Measurements from ENCODE around the gene EDIL3.
"Not testable (repeated sequence)": the region's sequence is repeated elsewhere in the genome, so short reads cannot be mapped to it uniquely, and the experiment has no call there.

The EDIL3 gene

DNA sequence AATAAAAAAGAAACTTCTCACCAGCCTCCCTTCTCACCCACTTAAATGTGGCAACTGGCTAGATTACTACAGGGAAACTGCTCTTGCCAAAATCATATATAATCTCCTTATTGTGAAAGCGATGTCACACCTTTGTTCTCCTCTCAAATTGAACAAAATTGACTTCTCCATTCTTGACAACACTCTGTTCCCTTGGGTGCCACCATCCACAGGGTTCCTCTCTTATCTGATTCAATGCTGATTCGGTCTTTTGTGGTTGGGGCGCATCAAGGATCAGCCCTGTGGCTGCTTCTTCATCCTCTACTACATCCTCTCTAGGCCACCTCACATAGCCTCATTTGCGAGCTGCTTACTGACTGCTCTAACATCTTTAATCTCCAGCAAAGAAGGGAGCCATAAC lies 86.1 kb downstream of the EDIL3 start:
- DNase-seq = no peak

DNA sequence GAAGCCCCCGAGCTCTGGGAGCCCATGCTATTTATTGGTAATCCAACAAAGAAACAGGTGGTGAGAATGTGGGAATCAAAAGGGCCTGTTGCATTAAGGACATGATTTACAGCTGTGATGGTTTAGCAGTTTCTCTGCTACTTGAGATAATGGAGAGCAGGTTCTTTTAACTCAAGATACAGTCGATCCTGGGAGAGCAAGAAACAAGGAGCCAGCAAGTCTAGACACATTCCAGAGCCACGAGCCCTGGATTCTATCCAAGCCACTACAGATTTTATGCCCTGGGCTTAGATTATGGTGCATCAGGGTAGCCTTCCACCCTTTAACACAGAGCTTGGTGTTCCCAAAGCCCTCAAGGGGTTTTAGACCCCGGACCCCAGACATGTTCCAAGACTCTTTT lies 87.0 kb downstream of the EDIL3 start:
- DNase-seq = not testable (repeated sequence)

DNA sequence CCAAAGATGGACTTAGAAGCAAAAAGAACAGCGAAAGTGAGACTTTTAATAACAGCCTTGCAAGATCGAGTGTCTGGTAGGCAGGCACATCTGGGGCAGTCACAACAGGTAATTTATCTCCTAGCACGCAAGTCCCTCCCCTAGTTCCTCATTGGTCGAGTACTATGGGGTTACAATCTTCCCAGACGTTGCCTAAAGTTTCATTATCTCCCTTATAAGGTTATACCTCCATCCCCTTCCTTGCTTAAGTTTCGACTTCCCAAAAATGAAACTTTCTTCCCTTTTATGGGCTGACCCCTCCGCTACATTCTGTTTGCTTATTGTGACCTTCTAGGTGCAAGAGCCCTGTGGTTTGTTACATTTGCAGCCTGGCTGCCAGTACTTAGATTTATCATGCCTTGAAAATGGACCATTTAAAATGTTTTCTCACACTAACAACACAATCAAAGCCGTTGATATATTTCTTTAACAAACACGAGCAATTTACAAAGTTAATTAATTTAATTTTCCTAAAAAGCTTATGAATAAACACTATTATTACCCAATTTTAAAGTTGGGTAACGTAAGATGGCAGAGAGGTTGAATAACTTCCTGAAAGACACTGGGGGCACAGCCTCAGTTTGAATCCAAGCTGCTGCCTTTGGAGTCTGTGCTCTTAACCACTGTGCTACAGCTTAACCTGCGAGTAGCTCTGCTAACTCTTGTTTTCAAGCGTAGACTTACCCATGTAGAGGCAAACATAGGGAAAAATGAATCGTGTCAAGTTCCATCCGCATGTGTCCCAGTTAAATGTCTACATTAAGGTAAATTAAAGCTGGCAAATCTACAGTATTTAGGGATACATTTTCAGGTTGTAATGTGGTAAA lies 91.7 kb downstream of the EDIL3 start:
- no peak for DNase-seq

DNA sequence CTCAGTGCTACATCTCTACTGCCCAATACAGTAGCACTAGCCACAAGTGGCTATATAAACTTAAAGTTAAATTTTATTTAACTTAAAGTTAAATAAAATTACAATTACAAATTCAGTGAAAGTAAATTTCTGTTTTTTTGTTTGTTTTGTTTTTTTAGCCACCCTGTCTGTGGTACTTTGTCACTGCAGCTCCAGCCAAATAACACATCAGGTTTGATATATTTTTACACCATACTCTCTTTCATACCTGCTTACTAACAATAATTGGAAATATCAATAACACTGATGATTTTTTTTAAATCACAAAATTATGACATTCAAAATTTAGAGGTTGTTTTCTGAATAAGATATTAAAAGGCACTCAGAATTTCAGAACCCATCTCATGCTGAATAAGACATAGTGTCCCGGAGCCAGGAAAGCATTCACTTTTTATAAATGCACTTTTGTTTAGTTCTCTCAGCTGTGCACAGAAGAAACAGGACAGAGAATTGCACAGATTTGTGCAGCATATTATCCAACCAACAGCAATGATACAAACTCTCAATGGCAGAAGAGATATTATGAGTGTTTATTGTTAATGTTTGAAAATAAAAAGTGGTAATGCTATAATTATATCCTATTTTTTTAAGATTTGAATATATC lies 92.6 kb downstream of the EDIL3 start:
- DNase-seq = no peak

DNA sequence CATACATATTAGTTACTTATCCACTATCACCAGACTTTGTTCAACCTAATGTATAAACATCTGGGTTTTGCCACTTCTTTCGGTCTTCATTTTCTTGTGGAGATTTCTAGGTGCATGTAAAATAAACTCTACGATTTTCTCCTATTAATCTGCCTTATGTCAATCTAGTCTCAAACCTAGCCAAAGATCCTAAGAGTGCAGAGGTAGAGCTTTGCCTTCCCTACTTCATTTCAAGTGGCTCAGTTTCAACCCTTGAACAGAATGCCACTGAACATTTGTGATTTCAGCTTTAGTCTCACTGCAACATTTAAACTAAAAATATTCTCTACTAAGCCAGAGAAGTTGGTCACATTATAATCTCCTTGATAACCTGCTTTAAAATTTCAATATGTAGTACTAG lies 94.0 kb downstream of the EDIL3 start:
- DNase-seq = no peak

DNA sequence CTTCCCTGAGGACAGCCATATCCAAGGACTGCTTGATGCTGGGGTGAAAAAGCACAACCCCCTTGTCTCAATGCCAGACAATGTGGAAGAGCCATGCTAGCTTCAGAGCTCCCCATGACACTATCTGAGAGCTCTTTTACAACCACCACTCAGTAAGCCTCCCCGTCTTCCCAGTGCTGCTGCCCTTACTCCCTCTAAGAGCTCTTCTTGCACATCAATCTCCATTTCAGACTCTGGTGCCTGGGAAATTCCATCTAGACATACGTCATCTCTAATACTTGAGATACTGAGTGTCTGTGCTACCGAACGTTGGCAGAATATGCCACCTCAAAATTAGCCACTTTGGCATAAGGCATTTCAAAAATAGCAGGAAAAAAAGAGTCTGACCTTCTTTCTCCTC lies 94.5 kb downstream of the EDIL3 start:
- no peak for DNase-seq

DNA sequence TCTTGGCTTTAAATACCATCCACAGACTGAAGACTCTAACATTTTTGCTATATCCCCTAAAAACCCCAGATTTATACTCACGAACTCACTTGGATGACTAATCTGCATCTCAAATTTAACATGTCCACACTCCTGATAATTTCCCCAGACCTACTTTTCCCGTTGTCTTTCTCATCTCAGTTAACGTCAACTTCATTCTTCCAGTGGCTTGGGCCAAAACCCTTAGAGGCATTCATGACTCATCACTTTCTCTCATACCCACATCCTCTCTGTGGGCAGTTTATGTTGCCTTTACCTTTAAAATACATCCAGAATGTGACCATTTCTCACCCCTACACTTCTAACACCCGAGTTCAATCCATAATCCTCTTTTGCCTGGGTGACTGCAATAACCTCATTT lies 96.7 kb downstream of the EDIL3 start:
- no peak for DNase-seq

DNA sequence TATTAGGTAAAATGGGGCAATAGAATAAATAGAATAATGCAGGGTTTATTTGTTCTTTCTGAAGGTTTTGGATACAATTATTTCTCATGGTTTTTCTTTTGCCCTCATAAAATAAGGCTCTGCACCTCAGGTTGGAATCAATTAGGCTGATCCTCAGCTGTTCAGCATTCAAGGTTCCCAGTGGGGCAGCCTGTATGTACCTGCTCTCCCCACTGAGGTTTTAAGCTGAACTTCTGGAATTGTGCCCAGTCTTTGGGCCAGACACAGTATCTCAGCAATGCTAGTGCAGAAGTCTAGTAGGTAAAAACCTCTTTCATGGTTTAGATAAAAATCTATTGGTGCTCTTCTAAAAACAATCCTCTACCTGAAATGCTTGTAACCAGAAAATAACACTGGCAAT lies 98.0 kb downstream of the EDIL3 start:
- DNase-seq = peak; percentile 5

DNA sequence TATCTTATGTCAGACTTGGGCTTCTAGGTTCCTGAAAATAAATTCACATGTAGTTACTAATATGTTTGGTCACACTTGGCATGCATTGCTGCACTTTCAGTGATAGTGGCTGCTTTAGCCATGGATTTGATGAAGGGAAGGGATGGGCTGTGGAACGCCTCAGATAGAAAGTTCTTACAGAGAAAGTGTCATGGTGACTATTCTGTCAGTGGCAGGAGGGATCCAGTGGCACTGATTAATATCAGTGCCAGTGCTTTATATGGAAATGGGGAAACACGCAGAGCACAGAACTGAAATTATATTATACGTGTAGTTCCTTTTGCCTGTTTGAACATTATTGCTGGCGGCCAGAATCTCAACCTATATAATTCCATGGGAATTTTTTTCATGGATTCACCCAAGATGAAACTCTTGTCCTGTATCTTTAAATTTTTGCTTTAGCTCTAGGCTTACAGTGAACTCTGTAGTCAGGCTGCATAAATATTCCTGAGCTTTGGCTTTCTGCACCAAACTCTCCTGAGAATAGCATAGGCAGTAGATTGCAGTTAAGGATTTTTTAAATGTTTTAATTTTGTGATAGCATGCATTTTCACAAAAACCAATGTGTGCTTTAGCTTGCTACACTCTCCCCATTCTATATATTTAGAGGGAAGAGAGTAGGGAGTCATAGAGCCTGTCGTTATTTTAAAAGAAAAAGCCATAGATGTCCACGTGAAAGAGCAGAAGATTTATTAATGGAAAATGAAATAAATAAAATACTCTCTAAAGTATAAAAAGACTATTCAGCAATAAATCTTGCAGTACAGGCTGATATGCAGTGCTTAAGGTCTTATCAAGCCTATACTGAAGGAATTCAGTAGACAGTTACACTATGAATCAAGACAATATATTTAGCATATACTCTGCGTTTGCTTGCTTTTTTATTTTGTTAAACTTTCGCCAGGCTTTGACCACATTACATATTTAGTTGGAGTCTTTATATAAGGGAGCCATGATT lies 98.7 kb downstream of the EDIL3 start:
- no peak for DNase-seq

DNA sequence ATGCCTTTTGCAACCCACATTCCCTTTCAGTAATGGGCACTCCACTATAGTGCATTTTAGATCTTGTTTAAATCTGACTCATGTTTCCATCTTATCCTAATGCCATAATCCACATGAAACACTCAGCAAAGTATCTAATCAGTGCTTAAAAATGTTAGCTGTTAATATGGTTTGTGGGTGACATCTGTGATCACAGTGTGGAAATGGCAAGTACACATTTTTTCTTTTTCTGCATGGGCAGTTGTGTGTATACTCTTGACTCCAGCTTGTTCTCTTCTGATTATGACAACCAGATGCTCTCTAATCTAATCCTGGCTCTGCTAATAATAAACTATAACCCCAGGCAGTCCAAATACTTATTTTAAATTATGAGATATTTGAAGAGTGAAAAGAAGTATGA lies 103.3 kb downstream of the EDIL3 start:
- no peak for DNase-seq

DNA sequence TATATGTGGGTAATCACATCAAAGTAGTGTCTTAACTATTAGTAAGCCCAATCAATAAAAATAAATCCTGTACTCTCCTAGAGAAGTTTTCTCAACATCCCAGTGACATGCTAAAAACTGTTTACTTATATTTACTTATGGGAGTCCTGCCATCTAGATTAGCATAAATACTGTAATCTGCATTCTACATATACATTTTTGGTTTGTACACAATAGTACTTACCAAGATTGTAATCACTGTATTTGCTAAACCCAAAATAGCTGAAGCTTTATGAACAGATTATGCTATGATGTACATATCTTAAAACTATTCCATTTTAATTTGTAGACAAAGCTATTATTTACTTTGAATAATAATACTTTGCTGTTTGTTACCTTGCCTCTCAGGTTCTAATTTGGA lies 105.4 kb downstream of the EDIL3 start:
- no peak for DNase-seq

DNA sequence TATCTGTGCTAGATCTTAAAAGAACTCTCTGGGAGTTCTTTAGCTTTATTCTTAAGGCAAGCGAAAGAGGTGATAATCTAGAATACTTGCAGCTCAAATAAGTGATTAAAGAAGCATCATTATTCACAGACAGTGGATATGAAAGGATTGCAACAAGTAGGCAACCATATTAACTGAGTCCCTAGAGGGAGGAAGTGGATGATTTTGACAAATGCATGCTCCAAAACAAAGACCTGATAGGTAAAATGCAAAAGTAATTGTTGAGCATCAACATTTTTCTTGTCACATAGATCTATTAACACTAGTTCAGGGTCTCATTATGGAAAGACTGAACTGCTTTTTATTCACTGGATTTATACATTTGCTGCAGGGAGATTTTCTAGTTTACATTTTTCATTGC lies 109.1 kb downstream of the EDIL3 start:
- DNase-seq = no peak

DNA sequence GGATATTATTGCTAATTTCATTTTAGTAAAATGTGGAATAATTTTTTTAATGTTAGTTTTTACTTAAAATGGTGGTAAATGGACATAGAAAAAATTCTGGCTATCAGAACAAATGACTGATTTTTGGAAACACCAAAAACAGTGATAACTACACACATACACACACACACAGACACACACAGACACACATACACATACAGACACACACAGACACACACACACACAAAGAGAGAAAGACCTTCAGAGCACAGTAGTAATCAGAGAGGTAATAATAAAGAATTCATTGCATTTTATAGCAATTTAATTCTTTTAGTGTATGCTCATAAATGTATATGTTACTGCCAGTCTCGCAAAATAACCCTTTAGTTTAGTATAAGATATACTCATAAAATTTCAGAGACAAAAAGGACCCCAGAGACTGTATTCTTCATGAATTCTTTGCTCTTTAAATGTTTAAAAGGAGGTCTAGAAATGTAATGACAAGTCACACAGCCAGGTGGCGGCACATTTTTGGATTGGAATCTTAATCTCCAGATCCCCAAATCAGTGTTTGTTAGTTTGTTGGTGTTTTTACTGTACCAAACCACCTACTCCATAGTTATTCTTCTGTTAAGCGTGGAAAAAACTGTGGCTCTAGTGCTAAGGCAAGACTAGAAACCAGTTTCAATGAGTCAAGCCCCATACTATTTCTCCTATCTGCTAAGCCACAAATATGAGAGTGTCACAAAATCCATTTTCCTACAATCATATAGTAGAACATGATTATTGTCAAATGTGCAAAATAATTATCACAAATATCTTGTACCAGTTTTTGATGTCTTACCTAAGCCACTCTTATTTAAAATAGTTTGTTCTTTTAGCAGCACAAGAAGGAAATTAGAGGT lies 109.9 kb downstream of the EDIL3 start:
- DNase-seq = peak; percentile 16

DNA sequence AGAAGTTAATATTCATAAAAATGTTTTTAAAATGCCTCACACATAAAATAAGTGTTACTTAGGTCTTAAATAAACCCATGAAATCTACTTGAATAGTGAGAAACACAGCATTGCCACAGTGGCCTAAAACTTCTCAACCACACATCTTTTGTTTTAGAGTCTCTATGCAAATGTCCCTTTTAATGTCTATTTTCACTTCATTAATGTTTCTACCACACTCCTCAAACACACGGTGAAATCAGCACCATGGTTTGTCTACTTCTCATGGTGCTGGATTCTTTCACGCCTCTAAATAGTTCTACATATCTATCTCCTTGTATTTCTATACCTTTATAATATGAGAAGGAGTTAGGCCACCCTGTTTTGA lies 111.2 kb downstream of the EDIL3 start:
- DNase-seq = no peak

DNA sequence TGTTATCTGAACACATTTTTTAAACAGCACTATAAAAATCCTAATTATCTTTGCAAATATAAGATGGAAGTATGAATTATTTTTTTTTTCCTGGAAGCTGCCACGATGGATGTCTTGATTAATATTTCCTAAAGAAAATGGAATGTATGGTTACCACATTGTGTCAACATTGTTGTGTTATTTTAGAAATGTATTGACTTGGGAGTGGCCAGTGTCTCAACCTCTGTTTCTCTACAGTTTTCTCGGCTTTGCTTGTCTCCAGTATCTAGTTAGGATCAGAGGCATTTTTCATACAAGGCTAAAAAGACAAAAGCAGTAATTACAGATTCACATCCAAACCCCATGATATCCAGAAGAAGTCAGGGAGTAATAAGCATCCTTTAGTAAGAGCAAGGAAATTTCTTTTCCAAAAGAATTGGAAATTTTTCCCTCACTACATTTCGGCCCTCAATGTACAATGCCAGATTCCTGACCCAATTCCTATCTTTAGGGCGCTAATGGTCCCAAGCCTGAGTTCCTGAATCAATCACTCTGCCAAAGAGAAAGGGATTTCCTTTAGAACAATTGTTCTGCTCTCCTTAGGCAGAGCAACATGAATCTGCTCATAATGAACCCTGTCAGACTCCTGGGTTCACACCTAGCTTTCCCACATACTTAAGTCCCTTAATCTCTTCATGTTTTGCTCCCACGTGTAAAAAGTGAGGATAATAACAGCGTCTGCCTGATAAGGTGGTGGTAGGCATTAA lies 111.7 kb downstream of the EDIL3 start:
- no peak for DNase-seq

DNA sequence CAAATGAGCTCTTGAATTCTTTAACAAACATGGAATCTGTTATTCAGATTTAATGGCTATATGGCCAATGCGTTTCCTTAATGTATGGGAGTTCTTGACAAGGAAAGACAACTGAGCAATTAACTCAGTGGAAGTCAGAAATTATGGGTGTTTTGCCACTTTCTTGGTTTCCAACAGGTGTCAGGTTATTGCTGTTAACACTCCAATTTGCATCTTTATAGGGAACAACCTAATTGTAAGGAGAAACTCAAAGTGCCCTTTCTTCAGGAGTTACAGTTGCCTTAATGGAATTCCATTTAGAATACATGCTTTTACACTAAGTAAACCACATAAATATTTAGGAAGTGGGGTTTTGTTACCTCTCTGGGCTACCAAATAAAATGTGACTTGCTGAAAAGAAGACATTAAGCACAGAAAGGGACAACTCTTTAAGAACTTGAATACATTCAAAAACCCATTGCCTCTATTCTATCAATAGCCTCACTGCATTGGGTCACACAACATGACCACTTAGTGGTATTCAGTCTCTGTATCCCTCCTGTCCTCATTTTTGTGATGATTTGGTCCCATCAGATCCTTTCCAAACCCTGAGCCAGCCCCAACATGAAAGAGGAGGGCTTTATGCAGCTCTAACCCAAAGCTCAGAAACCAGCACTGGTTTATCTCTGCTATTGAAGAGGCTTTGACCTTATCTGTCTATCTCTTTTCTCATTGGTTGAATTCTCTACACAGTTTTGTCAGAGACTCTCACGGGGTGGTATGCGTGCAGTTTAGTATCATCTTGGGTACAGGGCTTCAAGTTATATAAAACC lies 118.7 kb downstream of the EDIL3 start:
- DNase-seq = no peak

DNA sequence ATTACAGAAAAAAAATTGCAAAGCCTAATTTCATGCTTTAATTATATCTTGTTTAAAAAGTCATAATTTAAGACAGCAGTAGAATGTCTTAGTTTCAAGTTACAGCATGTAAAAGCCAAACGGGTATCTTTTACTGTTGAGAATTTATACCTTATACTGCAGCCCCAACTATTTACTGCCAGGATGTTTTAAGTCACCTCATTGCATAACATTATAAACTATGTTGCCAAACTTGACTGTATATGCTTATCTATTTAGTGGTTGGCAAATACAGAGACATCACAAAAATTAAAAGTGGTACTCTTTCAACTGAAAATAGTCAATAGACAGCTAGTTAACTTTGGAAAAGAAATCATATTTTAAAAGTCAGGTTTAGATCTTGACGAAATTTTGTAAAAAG lies 119.5 kb downstream of the EDIL3 start:
- DNase-seq = no peak

DNA sequence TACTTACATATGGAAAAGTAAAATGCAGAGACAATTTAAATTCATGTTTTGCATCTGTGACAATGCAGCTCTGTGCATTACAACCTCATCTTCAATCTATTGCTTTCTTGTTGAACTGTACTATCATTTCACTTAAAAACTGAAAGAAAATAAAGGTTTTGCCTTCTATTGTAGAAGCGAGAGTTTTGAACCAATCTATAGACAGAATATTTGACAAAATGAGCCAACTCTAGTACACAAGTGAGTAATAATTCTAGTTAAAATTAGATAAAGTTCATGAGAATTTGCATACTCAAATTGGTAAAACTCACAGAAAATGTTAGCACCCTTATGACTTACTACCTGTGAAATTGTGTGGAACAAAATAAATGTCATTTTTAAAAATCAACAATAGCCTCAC lies 123.7 kb downstream of the EDIL3 start:
- DNase-seq = no peak

DNA sequence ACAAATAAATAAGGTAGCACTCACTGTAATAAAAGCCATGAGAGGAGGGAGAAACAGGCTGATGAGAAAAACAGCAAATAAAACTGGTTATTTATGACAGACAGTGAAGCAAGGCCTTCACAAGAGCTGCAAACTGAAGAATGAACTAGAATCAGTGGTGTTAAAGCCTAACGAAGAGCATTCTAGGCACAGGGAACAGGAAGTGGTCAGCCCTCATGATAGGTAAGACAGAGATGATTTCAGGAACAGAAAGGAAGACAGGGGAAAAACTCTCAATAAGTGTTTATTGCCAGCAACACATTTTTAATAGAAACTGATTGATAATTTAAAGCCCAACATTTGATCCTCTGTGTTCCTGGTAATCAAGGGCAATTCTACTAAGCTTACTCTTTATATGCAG lies 124.5 kb downstream of the EDIL3 start:
- no peak for DNase-seq

DNA sequence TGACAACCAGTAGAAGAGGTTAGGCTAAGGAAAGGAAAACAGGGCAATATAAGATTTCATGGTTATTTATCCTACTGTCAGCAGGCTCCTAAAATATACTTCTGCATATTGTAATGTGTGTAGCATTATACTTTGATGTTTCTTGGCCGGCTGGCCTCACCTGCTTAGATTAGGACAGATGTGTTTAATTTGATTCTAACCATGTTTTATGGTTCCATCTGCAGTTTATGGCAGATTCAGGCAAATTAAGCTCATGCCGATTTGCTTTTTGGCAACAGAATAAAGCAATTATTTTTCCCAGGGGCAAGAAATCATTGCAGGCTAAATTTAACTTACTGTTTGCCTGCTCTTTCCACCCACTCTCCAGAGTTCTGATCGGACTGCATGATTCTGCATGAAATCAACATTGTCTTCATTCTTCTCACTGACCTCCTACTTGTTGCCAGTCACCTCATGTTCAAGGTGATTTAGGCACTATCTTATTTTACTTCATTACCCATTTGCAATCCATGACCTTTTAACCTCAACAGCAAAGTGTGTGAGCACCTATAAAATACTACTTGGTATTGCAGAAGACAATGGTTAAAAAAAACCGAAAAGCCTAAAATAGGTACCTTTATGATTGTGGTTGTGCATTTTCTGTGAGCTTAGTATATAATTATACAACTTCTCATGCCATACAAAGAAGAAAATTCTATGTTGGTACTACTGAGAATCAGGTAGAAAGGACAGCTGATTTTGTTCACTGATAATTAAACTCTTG lies 125.2 kb downstream of the EDIL3 start:
- no peak for DNase-seq
